ENCODE results near the gene CEACAM19. TPM values are rescaled to one million over a fixed set of nuclear protein-coding genes. Genes with fewer than 3 reads are reported as not detected.

The CEACAM19 gene
- total RNA-seq, 1 experiment from 2014 or later = not detected

- no peak overlapping the region for H3K4me2 ChIP-seq (ENCODE audit: low read depth, low read length, poor library complexity, severe bottlenecking)
- no peaks in the 10 kb centered on the region for H3K27me3 ChIP-seq (ENCODE audit: low read length)
- H2AFZ ChIP-seq (ENCODE audit: low read length) = no peak overlapping the region
- H4K20me1 ChIP-seq (ENCODE audit: insufficient read depth, low read depth, low read length) = no peaks in the 10 kb centered on the region
- H3K36me3 ChIP-seq (ENCODE audit: insufficient read depth, low read length) = no peaks in the 10 kb centered on the region
- no peak overlapping the region for H3K4me3 ChIP-seq (ENCODE audit: low read length)
- H3K79me2 ChIP-seq (ENCODE audit: low read length) = no peaks in the 10 kb centered on the region
- no peak overlapping the region for H3K27ac ChIP-seq (ENCODE audit: low read length)
- H3K9me3 ChIP-seq (ENCODE audit: low read length) = no peaks in the 10 kb centered on the region
- H3K9ac ChIP-seq (ENCODE audit: low read length) = no peak overlapping the region
- DNase-seq = no peak
- no peaks in the 10 kb centered on the region for H3K4me1 ChIP-seq (ENCODE audit: low read length)
- no peaks in the 10 kb centered on the region for H3K9me2 ChIP-seq (replicated peaks; ENCODE audit: insufficient read depth, low read length)
These were observed 17.9 kb upstream of the CEACAM19 start for GRCh38 chr19:44653343-44653742.

DNA sequence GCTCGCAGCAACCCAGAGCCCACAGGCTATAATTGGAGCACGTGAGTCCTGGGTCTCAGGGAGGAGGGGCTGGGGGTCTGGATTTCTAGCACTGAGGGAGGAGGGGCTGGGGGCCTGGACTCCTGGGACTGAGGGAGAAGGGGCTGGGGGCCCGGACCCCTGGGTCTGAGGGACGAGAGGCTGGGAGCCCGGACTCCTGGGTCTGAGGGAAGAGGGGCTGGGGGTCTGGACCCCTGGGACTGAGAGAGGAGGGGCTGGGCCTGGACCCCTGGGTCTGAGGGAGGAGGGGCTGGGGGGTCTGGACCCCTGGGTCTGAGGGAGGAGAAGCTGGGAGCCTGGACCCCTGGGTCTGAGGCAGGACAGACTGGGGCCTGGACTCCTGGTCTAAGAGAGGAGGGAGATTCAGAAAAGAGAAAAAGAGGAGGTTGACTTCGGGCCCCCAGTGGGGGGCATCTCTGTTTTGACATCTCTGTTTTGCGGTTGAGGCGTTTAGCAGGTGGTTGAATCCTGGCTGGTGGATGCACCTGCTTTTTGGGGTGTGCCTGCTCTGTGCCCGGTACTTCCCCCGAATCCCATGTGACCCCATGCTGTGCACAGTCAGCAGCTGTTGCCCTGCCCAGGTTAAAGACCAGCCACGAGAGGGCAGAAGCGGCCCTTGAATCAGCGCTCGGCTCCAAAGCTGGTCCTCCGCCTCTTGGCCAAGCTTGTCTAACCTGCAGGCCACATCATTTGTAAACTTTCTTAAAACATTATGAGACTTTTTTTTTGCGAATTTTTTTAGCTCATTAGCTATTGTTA is 17.1 kb upstream of the CEACAM19 start:
- Histone ChIP-seq H3K4me2 (ENCODE audit: low read depth, low read length, poor library complexity, severe bottlenecking) (no peak overlapping the region), H3K27ac (ENCODE audit: low read length) (no peak overlapping the region), H3K9me3 (ENCODE audit: low read length) (no peaks in the 10 kb centered on the region), H4K20me1 (ENCODE audit: insufficient read depth, low read depth, low read length) (no peaks in the 10 kb centered on the region), H3K27me3 (ENCODE audit: low read length) (no peaks in the 10 kb centered on the region), H3K4me3 (ENCODE audit: low read length) (no peak overlapping the region), H3K9me2 (replicated peaks; ENCODE audit: insufficient read depth, low read length) (no peaks in the 10 kb centered on the region), H3K4me1 (ENCODE audit: low read length) (no peaks in the 10 kb centered on the region), H3K36me3 (ENCODE audit: insufficient read depth, low read length) (no peaks in the 10 kb centered on the region), H3K79me2 (ENCODE audit: low read length) (no peaks in the 10 kb centered on the region), H2AFZ (ENCODE audit: low read length) (no peak overlapping the region), H3K9ac (ENCODE audit: low read length) (no peak overlapping the region)
- peak; percentile 86 for DNase-seq

DNA sequence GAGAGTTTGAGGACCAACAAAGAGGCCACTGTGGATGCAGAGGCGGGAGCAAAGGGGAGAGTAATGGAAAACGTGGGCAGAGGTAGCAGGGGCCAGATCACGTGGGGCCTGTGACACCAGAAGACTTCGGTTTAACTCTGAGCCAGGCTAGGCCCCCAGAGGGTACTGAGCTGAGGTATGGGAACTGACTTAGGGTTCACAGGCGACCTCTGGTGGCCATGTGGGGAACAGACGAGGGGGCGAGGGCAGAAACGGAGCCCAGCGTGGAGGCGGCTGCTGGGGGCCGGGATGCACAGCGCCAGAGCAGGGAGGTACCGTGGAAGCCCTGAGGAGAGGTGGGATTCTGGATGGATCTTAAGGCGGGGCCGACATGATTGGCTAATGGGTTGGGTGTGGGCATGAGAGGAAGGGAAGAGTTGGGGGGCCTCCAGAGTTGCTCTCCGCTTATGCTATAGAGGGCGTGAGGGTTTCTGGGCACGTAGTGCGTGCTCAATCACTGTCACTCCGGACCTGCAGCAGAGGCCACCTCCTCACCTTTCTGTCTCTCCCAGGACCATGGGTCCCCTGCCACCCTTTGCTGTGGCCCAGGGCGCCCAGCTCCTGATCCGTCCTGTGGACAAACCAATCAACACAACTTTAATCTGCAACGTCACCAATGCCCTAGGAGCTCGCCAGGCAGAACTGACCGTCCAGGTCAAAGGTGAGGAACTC is 13.9 kb upstream of the CEACAM19 start:
- Histone ChIP-seq H3K9me3 (ENCODE audit: low read length) (no peaks in the 10 kb centered on the region), H3K9ac (ENCODE audit: low read length) (no peak overlapping the region), H2AFZ (ENCODE audit: low read length) (no peak overlapping the region), H3K27ac (ENCODE audit: low read length) (no peak overlapping the region), H3K36me3 (ENCODE audit: insufficient read depth, low read length) (no peaks in the 10 kb centered on the region), H3K4me3 (ENCODE audit: low read length) (no peak overlapping the region), H4K20me1 (ENCODE audit: insufficient read depth, low read depth, low read length) (no peaks in the 10 kb centered on the region), H3K79me2 (ENCODE audit: low read length) (no peaks in the 10 kb centered on the region), H3K4me1 (ENCODE audit: low read length) (no peaks in the 10 kb centered on the region), H3K4me2 (ENCODE audit: low read depth, low read length, poor library complexity, severe bottlenecking) (no peak overlapping the region), H3K27me3 (ENCODE audit: low read length) (no peaks in the 10 kb centered on the region), H3K9me2 (replicated peaks; ENCODE audit: insufficient read depth, low read length) (no peaks in the 10 kb centered on the region)
- DNase-seq = peak; percentile 86

DNA sequence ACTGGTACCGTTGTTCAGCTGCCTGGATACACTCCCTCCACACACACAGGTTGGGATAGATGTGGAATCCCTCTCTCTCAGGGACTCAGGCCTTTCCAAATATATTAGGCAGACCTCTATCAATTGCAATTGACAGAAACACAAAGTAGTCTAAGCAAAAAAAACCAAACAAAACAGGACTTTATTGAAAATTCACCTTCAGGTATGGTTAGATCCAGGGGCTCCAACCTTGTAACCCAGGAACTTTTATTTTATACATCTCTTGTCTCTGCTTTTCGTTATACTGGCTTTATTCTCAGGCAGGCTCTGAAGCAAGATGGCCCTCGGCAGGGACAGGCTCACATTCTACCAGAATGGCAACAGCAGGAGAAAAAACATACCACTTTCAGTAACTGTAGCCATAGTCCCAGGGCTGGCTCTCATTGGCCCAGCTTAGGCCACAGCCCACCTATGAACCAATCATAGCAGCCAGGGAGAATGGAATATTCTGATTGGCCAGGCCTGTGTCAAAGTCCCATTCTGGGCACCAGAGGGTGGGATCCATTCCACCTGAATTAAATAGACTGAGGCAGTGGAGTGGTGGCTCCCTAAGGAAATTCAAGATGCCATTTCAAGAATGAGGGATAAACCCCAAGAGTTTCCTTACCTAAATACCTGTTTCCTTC is 13.1 kb upstream of the CEACAM19 start:
- H3K9me3 ChIP-seq (ENCODE audit: low read length) = no peaks in the 10 kb centered on the region
- no peaks in the 10 kb centered on the region for H3K4me1 ChIP-seq (ENCODE audit: low read length)
- no peaks in the 10 kb centered on the region for H3K9me2 ChIP-seq (replicated peaks; ENCODE audit: insufficient read depth, low read length)
- H4K20me1 ChIP-seq (ENCODE audit: insufficient read depth, low read depth, low read length) = no peaks in the 10 kb centered on the region
- no peaks in the 10 kb centered on the region for H3K36me3 ChIP-seq (ENCODE audit: insufficient read depth, low read length)
- peak; percentile 47 for DNase-seq
- no peak overlapping the region for H3K9ac ChIP-seq (ENCODE audit: low read length)
- H3K4me3 ChIP-seq (ENCODE audit: low read length) = no peak overlapping the region
- no peaks in the 10 kb centered on the region for H3K27me3 ChIP-seq (ENCODE audit: low read length)
- no peak overlapping the region for H2AFZ ChIP-seq (ENCODE audit: low read length)
- H3K4me2 ChIP-seq (ENCODE audit: low read depth, low read length, poor library complexity, severe bottlenecking) = no peak overlapping the region
- H3K27ac ChIP-seq (ENCODE audit: low read length) = no peak overlapping the region
- H3K79me2 ChIP-seq (ENCODE audit: low read length) = no peaks in the 10 kb centered on the region

- no peak overlapping the region for H3K4me3 ChIP-seq (ENCODE audit: low read length)
- no peaks in the 10 kb centered on the region for H3K4me1 ChIP-seq (ENCODE audit: low read length)
- no peaks in the 10 kb centered on the region for H3K9me2 ChIP-seq (replicated peaks; ENCODE audit: insufficient read depth, low read length)
- H3K9ac ChIP-seq (ENCODE audit: low read length) = no peak overlapping the region
- H3K27ac ChIP-seq (ENCODE audit: low read length) = no peak overlapping the region
- H3K9me3 ChIP-seq (ENCODE audit: low read length) = no peaks in the 10 kb centered on the region
- no peak overlapping the region for H3K4me2 ChIP-seq (ENCODE audit: low read depth, low read length, poor library complexity, severe bottlenecking)
- H4K20me1 ChIP-seq (ENCODE audit: insufficient read depth, low read depth, low read length) = no peaks in the 10 kb centered on the region
- DNase-seq = no peak
- H3K27me3 ChIP-seq (ENCODE audit: low read length) = no peaks in the 10 kb centered on the region
- no peaks in the 10 kb centered on the region for H3K79me2 ChIP-seq (ENCODE audit: low read length)
- no peaks in the 10 kb centered on the region for H3K36me3 ChIP-seq (ENCODE audit: insufficient read depth, low read length)
- H2AFZ ChIP-seq (ENCODE audit: low read length) = no peak overlapping the region
These were observed 11.2 kb upstream of the CEACAM19 start for GRCh38 chr19:44660081-44660480.

DNA sequence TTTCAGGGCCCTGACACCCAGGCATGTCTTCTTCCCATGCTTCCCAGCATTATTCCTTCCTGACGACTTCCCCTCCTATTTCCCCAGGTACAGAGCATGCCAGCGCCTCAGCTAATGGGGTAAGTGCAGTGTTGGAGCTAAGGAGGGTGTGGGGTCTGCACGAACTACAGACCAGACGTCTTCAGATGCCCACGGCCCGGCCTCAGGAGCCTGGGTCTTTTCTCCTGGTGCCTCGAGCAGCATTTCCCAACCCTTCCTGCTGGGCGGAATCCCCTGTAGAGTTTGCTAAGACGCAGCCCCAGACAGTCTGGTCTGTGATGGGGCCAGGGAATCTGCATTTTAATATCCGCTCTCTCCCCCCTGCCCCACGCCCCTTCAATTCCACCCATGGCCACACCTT is 10.1 kb upstream of the CEACAM19 start:
- H3K27me3 ChIP-seq (ENCODE audit: low read length) = no peaks in the 10 kb centered on the region
- no peaks in the 10 kb centered on the region for H3K4me1 ChIP-seq (ENCODE audit: low read length)
- H3K9ac ChIP-seq (ENCODE audit: low read length) = no peak overlapping the region
- DNase-seq = no peak
- no peaks in the 10 kb centered on the region for H3K79me2 ChIP-seq (ENCODE audit: low read length)
- H3K9me2 ChIP-seq (replicated peaks; ENCODE audit: insufficient read depth, low read length) = no peaks in the 10 kb centered on the region
- no peak overlapping the region for H3K27ac ChIP-seq (ENCODE audit: low read length)
- no peak overlapping the region for H2AFZ ChIP-seq (ENCODE audit: low read length)
- no peaks in the 10 kb centered on the region for H3K9me3 ChIP-seq (ENCODE audit: low read length)
- H3K36me3 ChIP-seq (ENCODE audit: insufficient read depth, low read length) = no peaks in the 10 kb centered on the region
- H3K4me3 ChIP-seq (ENCODE audit: low read length) = no peak overlapping the region
- no peaks in the 10 kb centered on the region for H4K20me1 ChIP-seq (ENCODE audit: insufficient read depth, low read depth, low read length)
- no peak overlapping the region for H3K4me2 ChIP-seq (ENCODE audit: low read depth, low read length, poor library complexity, severe bottlenecking)

DNA sequence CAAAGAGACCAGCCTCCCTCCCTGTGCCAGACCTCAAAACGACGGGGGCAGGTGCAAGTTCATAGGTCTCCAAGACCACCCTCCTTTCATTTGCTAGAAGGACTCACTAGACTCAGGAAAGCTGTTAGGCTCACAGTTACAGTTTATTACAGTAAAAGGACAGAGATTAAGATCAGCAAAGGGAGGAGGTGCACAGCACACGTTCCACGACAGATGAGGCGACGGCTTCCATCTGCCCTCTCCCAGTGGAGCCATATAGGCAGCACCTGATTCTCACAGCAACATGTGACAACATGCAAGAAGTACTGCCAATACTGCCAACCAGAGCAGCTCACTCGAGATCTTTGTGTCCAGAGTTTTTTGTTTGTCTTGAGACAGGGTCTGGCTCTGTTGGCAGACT is 9.4 kb upstream of the CEACAM19 start:
- Histone ChIP-seq H3K27me3 (ENCODE audit: low read length) (no peaks in the 10 kb centered on the region), H2AFZ (ENCODE audit: low read length) (no peak overlapping the region), H3K4me3 (ENCODE audit: low read length) (no peak overlapping the region), H3K4me1 (ENCODE audit: low read length) (no peaks in the 10 kb centered on the region), H3K9me2 (replicated peaks; ENCODE audit: insufficient read depth, low read length) (no peaks in the 10 kb centered on the region), H3K4me2 (ENCODE audit: low read depth, low read length, poor library complexity, severe bottlenecking) (no peak overlapping the region), H3K36me3 (ENCODE audit: insufficient read depth, low read length) (no peaks in the 10 kb centered on the region), H3K27ac (ENCODE audit: low read length) (no peak overlapping the region), H4K20me1 (ENCODE audit: insufficient read depth, low read depth, low read length) (no peaks in the 10 kb centered on the region), H3K9me3 (ENCODE audit: low read length) (no peaks in the 10 kb centered on the region), H3K79me2 (ENCODE audit: low read length) (no peaks in the 10 kb centered on the region), H3K9ac (ENCODE audit: low read length) (no peak overlapping the region)
- no peak for DNase-seq

- no peak overlapping the region for H3K9ac ChIP-seq (ENCODE audit: low read length)
- H3K79me2 ChIP-seq (ENCODE audit: low read length) = no peaks in the 10 kb centered on the region
- no peaks in the 10 kb centered on the region for H3K4me1 ChIP-seq (ENCODE audit: low read length)
- H3K27ac ChIP-seq (ENCODE audit: low read length) = no peak overlapping the region
- no peak for DNase-seq
- H4K20me1 ChIP-seq (ENCODE audit: insufficient read depth, low read depth, low read length) = no peaks in the 10 kb centered on the region
- H3K4me2 ChIP-seq (ENCODE audit: low read depth, low read length, poor library complexity, severe bottlenecking) = no peak overlapping the region
- H3K9me3 ChIP-seq (ENCODE audit: low read length) = no peaks in the 10 kb centered on the region
- H3K36me3 ChIP-seq (ENCODE audit: insufficient read depth, low read length) = no peaks in the 10 kb centered on the region
- H2AFZ ChIP-seq (ENCODE audit: low read length) = no peak overlapping the region
- no peaks in the 10 kb centered on the region for H3K27me3 ChIP-seq (ENCODE audit: low read length)
- no peak overlapping the region for H3K4me3 ChIP-seq (ENCODE audit: low read length)
- H3K9me2 ChIP-seq (replicated peaks; ENCODE audit: insufficient read depth, low read length) = no peaks in the 10 kb centered on the region
These were observed 8.4 kb upstream of the CEACAM19 start for GRCh38 chr19:44662691-44663385.

Data from Karpas-422 (cell line).